Right lobe of liver (tissue), 6 donors: ENCODE results near the gene ABL1. TPM values are rescaled to one million over a fixed set of nuclear protein-coding genes. Genes with fewer than 3 reads are reported as not detected.

Experiments used
- ATAC-seq, 4 donors: fragments of 200-7000 bp; cut with Tn5 transposase; one replicate each; pipeline ENCODE4 v1.9.1; 2020; ENCODE audit warnings: mild to moderate bottlenecking in 4 of 4, moderate library complexity in 4 of 4
- DNase-seq, 3 donors: peaks; one replicate each; pipeline ENCODE4 v3.0.0-alpha.2; 2020
- H3K27ac ChIP-seq, 3 donors: fragments of 200-600 bp; one replicate each; pipeline ENCODE4 v1.8.0; 2022
- H3K27me3 ChIP-seq, 2 donors: fragments of 200-600 bp; one replicate each; pipeline ENCODE4 v1.8.0; 2022
- H3K36me3 ChIP-seq, 4 donors: fragments of 200-600 bp; sonication (generic) in 1 of 4; one replicate each; pipeline versions ENCODE4 v1.5.1 to v1.8.0; 2017 to 2022; ENCODE audit warnings: control low read depth in 1 of 4
- H3K4me1 ChIP-seq, 4 donors: fragments of 200-600 bp; sonication (generic) in 1 of 4; one replicate each; pipeline versions ENCODE4 v1.5.1 to v1.8.0; 2017 to 2022; ENCODE audit warnings: control low read depth in 1 of 4
- H3K4me3 ChIP-seq, 3 donors: fragments of 200-600 bp; one replicate each; pipeline ENCODE4 v1.8.0; 2022
- H3K9me3 ChIP-seq, 4 donors: fragments of 200-600 bp; sonication (generic) in 1 of 4; one replicate each; pipeline versions ENCODE4 v1.5.1 to v1.8.0; 2017 to 2022; ENCODE audit warnings: control low read depth in 1 of 4
- POLR2A ChIP-seq: fragments of 450-650 bp; IDR thresholded peaks from one replicate; pipeline ENCODE4 v1.6.1; 2017; ENCODE audit warnings: antibody characterized with exemption, mild to moderate bottlenecking
- WGBS: methylation state at CpG from one replicate; pipeline ENCODE4 v1.1.6; 2018; ENCODE audit warnings: low coverage, low lambda C conversion rate; ENCODE audit not compliant: insufficient coverage; ENCODE audit errors: missing lambda C conversion rate; 5-methylcytosine and 5-hydroxymethylcytosine counted together
- intact Hi-C, 2 donors: fragments of 100-400 bp; cut with DNase I; formaldehyde crosslinking; loops; one replicate each; pipeline versions ENCODE4 v1.11.2 to v1.14.1; 2022
- total RNA-seq, 6 experiments: library from RNA; depleted of rRNA in 2 of 6; stranded (reverse); fragments of >200 nt in 2 of 6; fragmentation: NEBNext Ultra II Directional in 3 of 6; extraction: Animal tissue kit (Norgen Biotek cat#: 25700) in 3 of 6; gene quantifications; one replicate each; pipeline versions ENCODE4 v1.1.0 to v1.2.4, GENCODE V29; 2016 to 2023
- TF ChIP-seq, protein P1 (sequence below), 4 donors: fragments of 200-600 bp in 3 of 4; fragments of 450-650 bp in 1 of 4; IDR thresholded peaks; one replicate each; pipeline versions ENCODE4 v1.5.1 to v1.8.0; 2016 to 2022; ENCODE audit warnings: antibody characterized with exemption in 4 of 4, mild to moderate bottlenecking in 2 of 4
- donor health status: DM: no; HTN: yes; CAD: no.
- donor health status: DM: no; HTN: no; CAD: no.
- donor health status: DM: no; HTN: no; CAD: no.
- donor health status: DM: no; HTN: yes; CAD: no.
- donor health status: DM: no; HTN: yes; CAD: no.

The ABL1 gene
- total RNA-seq, 6 experiments from 2014 or later = 17.0 to 25.8 (median 18.8) TPM

DNA sequence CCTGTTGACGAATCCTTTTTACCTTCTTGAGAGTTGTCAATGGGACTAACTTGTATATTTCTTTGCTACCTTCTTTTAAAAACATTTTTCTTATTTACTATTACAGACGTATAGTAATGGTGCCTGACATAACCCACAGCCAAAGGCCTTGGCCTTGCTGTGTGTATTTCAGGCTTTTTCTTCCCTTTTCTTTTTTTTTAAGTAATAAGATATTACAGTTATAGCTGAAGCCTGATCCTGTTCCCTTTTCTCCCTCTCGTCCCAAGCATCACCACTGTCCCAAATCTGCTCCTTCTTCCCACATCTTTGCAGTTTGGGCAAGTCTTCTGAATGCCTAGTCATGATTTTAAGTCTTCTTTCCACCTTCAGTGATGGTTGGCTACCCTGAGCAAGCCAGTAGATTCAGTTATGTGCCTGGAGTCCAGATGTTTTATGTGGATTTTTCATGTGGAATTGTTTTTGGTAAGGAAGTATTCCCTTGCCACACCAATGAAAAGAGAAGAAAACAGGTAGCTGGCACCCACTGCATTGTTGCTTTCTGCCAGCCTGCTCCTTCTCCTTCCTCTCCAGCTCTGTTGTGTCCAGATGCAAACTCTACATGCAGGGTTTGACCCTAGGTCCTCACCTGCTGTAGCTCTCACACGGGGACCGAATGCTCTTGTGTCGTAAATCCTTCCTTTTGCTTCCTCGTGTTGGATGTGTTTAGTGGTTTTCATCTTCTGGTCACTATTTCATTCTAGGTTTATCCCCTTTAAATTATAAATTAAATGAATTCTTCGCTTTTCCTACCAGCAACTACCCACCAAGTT lies 26.5 kb downstream of the ABL1 start:
- Histone ChIP-seq H3K9me3 (no peaks in the 10 kb centered on the region), H3K4me3 (no peak overlapping the region), H3K4me1 (peaks cover 0 to 3% (median 0%) of the 10 kb centered on the region in 4 donors), H3K36me3 (peaks cover 0 to 7% (median 2%) of the 10 kb centered on the region in 4 donors), H3K27me3 (no peaks in the 10 kb centered on the region), H3K27ac (no peak overlapping the region)
- intact Hi-C loops = loop anchor here (5.0 to 10.0 kb wide), 3 partner anchors 87 to 154 kb away; no protein-coding TSS in a partner anchor
- ATAC-seq (no peak), DNase-seq (no peak)
- 65% methylated on average over 8 of the region's 8 CpGs for WGBS
- TF ChIP-seq, protein P1, sequence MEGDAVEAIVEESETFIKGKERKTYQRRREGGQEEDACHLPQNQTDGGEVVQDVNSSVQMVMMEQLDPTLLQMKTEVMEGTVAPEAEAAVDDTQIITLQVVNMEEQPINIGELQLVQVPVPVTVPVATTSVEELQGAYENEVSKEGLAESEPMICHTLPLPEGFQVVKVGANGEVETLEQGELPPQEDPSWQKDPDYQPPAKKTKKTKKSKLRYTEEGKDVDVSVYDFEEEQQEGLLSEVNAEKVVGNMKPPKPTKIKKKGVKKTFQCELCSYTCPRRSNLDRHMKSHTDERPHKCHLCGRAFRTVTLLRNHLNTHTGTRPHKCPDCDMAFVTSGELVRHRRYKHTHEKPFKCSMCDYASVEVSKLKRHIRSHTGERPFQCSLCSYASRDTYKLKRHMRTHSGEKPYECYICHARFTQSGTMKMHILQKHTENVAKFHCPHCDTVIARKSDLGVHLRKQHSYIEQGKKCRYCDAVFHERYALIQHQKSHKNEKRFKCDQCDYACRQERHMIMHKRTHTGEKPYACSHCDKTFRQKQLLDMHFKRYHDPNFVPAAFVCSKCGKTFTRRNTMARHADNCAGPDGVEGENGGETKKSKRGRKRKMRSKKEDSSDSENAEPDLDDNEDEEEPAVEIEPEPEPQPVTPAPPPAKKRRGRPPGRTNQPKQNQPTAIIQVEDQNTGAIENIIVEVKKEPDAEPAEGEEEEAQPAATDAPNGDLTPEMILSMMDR (IDR thresholded peaks at IDR 0.05) = no peak
- no peak for TF ChIP-seq POLR2A

DNA sequence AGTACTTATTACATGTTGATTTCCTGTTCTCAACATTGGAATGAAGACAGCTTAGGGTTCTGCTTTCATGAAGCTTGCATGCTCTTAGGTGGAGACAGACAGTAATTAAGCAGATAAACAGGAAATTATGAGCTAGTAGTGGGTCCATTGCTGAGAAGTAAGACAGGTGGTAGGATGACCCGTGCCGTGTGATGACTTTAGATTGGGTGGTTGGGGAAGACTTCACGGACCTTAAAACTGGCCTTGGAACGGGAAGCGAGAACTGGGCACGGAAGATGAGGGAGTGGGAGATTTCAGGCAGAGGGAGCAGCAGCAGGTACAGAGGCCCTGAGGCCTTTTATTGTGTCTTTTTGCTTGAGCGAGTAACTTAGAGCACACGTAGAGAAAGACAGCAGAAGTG lies 27.2 kb downstream of the ABL1 start:
- H3K36me3 ChIP-seq = peaks cover 0 to 7% (median 0%) of the 10 kb centered on the region in 4 donors
- no peak overlapping the region for H3K4me3 ChIP-seq
- no peaks in the 10 kb centered on the region for H3K9me3 ChIP-seq
- ATAC-seq = no peak
- intact Hi-C loops = loop anchor here (5.0 to 10.0 kb wide), 3 partner anchors 87 to 155 kb away; no protein-coding TSS in a partner anchor
- no peaks in the 10 kb centered on the region for H3K27me3 ChIP-seq
- 95% methylated on average over 8 of the region's 8 CpGs for WGBS
- DNase-seq = no peak
- TF ChIP-seq, protein P1 (IDR thresholded peaks at IDR 0.05) = no peak
- TF ChIP-seq POLR2A = no peak
- H3K27ac ChIP-seq = no peak overlapping the region
- H3K4me1 ChIP-seq = peaks cover 0 to 3% (median 0%) of the 10 kb centered on the region in 4 donors

DNA sequence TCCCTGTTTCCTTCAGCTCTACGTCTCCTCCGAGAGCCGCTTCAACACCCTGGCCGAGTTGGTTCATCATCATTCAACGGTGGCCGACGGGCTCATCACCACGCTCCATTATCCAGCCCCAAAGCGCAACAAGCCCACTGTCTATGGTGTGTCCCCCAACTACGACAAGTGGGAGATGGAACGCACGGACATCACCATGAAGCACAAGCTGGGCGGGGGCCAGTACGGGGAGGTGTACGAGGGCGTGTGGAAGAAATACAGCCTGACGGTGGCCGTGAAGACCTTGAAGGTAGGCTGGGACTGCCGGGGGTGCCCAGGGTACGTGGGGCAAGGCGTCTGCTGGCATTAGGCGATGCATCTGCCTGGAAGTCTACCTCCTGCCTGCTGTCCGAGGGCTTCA lies 27.7 kb downstream of the ABL1 start:
- peaks cover 0 to 3% (median 0%) of the 10 kb centered on the region in 4 donors for H3K4me1 ChIP-seq
- no peak for DNase-seq

DNA sequence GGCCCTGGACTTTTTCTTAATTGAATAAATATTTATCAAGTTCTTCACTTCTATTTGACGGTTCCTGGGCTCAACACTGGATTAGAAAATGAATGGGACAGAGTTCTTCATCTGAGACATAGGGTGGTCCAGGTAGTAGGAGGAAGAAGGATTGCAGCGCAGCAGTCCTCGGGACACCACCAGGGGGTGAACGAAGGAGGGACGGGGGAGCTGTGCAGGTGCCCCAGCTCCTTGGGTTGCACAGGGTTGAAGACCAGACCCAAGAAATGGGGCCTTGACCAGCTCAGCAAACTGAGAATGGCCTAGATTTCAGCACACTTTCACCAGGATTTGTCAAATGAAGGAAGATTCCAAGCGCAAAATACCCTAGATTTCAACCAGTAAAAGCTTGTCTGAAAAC lies 29.5 kb downstream of the ABL1 start:
- no peaks in the 10 kb centered on the region for H3K9me3 ChIP-seq
- intact Hi-C loops = loop anchor here (5.0 to 10.0 kb wide), 3 partner anchors 90 to 157 kb away; no protein-coding TSS in a partner anchor
- H3K36me3 ChIP-seq = peaks cover 0 to 7% (median 0%) of the 10 kb centered on the region in 4 donors
- no peak for ATAC-seq
- TF ChIP-seq, protein P1 (IDR thresholded peaks at IDR 0.05) = no peak
- no peak for TF ChIP-seq POLR2A
- 76% methylated on average over 5 of the region's 6 CpGs for WGBS
- no peak for DNase-seq
- H3K4me1 ChIP-seq = no peaks in the 10 kb centered on the region
- H3K4me3 ChIP-seq = no peak overlapping the region
- no peak overlapping the region for H3K27ac ChIP-seq
- no peaks in the 10 kb centered on the region for H3K27me3 ChIP-seq

More for the DNA sequence above, 27.7 kb downstream of the ABL1 start:
- no peak overlapping the region for H3K4me3 ChIP-seq
- ATAC-seq = no peak
- 92% methylated on average over 15 of the region's 23 CpGs for WGBS
- no peaks in the 10 kb centered on the region for H3K27me3 ChIP-seq
- intact Hi-C loops = loop anchor here (5.0 to 10.0 kb wide), 3 partner anchors 88 to 155 kb away; no protein-coding TSS in a partner anchor
- H3K9me3 ChIP-seq = no peaks in the 10 kb centered on the region
- no peak overlapping the region for H3K27ac ChIP-seq
- peaks cover 0 to 7% (median 0%) of the 10 kb centered on the region in 4 donors for H3K36me3 ChIP-seq
- TF ChIP-seq, protein P1 (IDR thresholded peaks at IDR 0.05) = no peak
- no peak for TF ChIP-seq POLR2A
